Caco-2 (cell line): Measurements from ENCODE around the gene ZC3H14. TPM values are rescaled to one million over a fixed set of nuclear protein-coding genes. Genes with fewer than 3 reads are reported as not detected.

Experiments used
- BruUV-seq: library from RNA; stranded (reverse); fragments of 400-500 nt; replicated peaks from 2 replicates; lab custom pipeline; 2021; lab: Mats Ljungman, UMichigan
- CTCF ChIA-PET: fragments of 300-600 bp; sonication (Branson Sonifier 250); formaldehyde crosslinking; loops from one replicate; lab custom pipeline; 2022; ENCODE audit warnings: antibody characterized with exemption; lab: Charles Lee
- POLR2A ChIA-PET: fragments of 300-600 bp; sonication (Branson Sonifier 250); formaldehyde crosslinking; loops from one replicate; lab custom pipeline; 2022; ENCODE audit warnings: antibody characterized with exemption; lab: Charles Lee
- DNase-seq, 2 experiments: peaks; one replicate each; pipeline versions ENCODE4 v3.0.0 to v3.0.0-alpha.2; 2020 to 2022
- H3K27me3 ChIP-seq: replicated peaks from 2 replicates; pipeline ENCODE4 v1.6.0; 2011; ENCODE audit warnings: low read length; ENCODE audit not compliant: control insufficient read depth, insufficient read depth
- H3K36me3 ChIP-seq: 2 replicates; pipeline ENCODE4 v1.5.1; 2011; ENCODE audit warnings: low read length; ENCODE audit not compliant: control insufficient read depth, insufficient read depth
- H3K4me1 ChIP-seq: fragments of 250-450 bp; sonication (Bioruptor Pico); 2 replicates; pipeline ENCODE4 v1.5.1; 2020; ENCODE audit warnings: mild to moderate bottlenecking
- H3K4me3 ChIP-seq: 2 replicates; pipeline ENCODE4 v1.5.1; 2011; ENCODE audit warnings: low read depth, mild to moderate bottlenecking, control low read depth, low read length
- H3K9me3 ChIP-seq: fragments of 250-450 bp; sonication (Bioruptor Pico); 2 replicates; pipeline ENCODE4 v1.5.1; 2020; ENCODE audit warnings: mild to moderate bottlenecking, moderate library complexity
- H3K27ac Mint-ChIP-seq: one replicate; pipeline ENCODE4 v1.8.0; 2022; ENCODE audit warnings: mixed read lengths; ENCODE audit not compliant: unreplicated experiment
- H3K27me3 Mint-ChIP-seq: one replicate; pipeline ENCODE4 v1.8.0; 2022; ENCODE audit warnings: mixed read lengths; ENCODE audit not compliant: insufficient read depth, unreplicated experiment
- H3K36me3 Mint-ChIP-seq: one replicate; pipeline ENCODE4 v1.8.0; 2022; ENCODE audit warnings: mild to moderate bottlenecking, mixed read lengths; ENCODE audit not compliant: insufficient read depth, unreplicated experiment
- H3K4me1 Mint-ChIP-seq: one replicate; pipeline ENCODE4 v1.8.0; 2022; ENCODE audit warnings: low read depth, mixed read lengths; ENCODE audit not compliant: unreplicated experiment
- H3K4me3 Mint-ChIP-seq: one replicate; pipeline ENCODE4 v1.8.0; 2022; ENCODE audit warnings: mild to moderate bottlenecking, moderate library complexity, mixed read lengths; ENCODE audit not compliant: unreplicated experiment
- H3K9me3 Mint-ChIP-seq: one replicate; pipeline ENCODE4 v1.8.0; 2022; ENCODE audit warnings: mixed read lengths; ENCODE audit not compliant: unreplicated experiment
- CTCF ChIP-seq, 2 experiments: fragments of 200-600 bp in 1 of 2; IDR thresholded peaks; 1 replicate in 1 of 2; 2 replicates in 1 of 2; pipeline versions ENCODE4 v1.5.1 to v1.8.0; 2011 to 2022; ENCODE audit warnings: antibody characterized with exemption in 1 of 2, control low read depth in 1 of 2, inconsistent platforms in 1 of 2, low read depth in 1 of 2, low read length in 1 of 2, mild to moderate bottlenecking in 1 of 2, moderate library complexity in 1 of 2; ENCODE audit not compliant: insufficient read depth in 1 of 2, severe bottlenecking in 1 of 2, unreplicated experiment in 1 of 2
- intact Hi-C: fragments of 100-400 bp; cut with micrococcal nuclease; formaldehyde crosslinking; loops from one replicate; pipeline ENCODE4 v1.10.0; 2022; ENCODE audit not compliant: unreplicated experiment
- total RNA-seq: library from RNA; stranded (reverse); gene quantifications from 2 replicates; pipeline ENCODE4 v1.2.3, GENCODE V29; 2022

Gene ZC3H14
- total RNA-seq, 1 experiment from 2014 or later = 77.1 TPM

- no peaks in the 10 kb centered on the region for H3K9me3 Mint-ChIP-seq
- POLR2A ChIA-PET = no interaction called here
- peaks cover 21% of the 10 kb centered on the region for H3K4me1 Mint-ChIP-seq
- peaks cover 33% of the 10 kb centered on the region for H3K36me3 Mint-ChIP-seq
- TF ChIP-seq CTCF (IDR thresholded peaks at IDR 0.05; ENCODE audit: insufficient read depth in 1 of 2, low read depth in 1 of 2, low read length in 1 of 2, severe bottlenecking in 1 of 2, unreplicated experiment in 1 of 2) = no peak
- Histone ChIP-seq H3K27me3 (no peaks in the 10 kb centered on the region), H3K9me3 (no peaks in the 10 kb centered on the region), H3K4me1 (peaks cover 41% of the 10 kb centered on the region), H3K36me3 (no peaks in the 10 kb centered on the region), H3K4me3 (no peak overlapping the region)
- H3K27ac Mint-ChIP-seq = no peak overlapping the region
- no peak overlapping the region for H3K4me3 Mint-ChIP-seq
- no peaks in the 10 kb centered on the region for H3K27me3 Mint-ChIP-seq
- no TSS peak for BruUV-seq
- intact Hi-C loops = no loop called here
- CTCF ChIA-PET = no interaction called here
- no peak for DNase-seq
Measured at GRCh38 chr14:88541324-88541723, 21.5 kb upstream of the ZC3H14 start.

GRCh38 chr14:88542857-88543795 lies 19.7 kb upstream of the ZC3H14 start:
- no peaks in the 10 kb centered on the region for H3K9me3 Mint-ChIP-seq

GRCh38 chr14:88545256-88545655 lies 17.6 kb upstream of the ZC3H14 start:
- no peaks in the 10 kb centered on the region for H3K27me3 Mint-ChIP-seq
- TF ChIP-seq CTCF (IDR thresholded peaks at IDR 0.05; ENCODE audit: insufficient read depth in 1 of 2, low read depth in 1 of 2, low read length in 1 of 2, severe bottlenecking in 1 of 2, unreplicated experiment in 1 of 2) = no peak
- ChIA-PET POLR2A (no interaction called here), CTCF (no interaction called here)
- no peak overlapping the region for H3K4me3 ChIP-seq
- intact Hi-C loops = no loop called here
- peaks cover 38% of the 10 kb centered on the region for H3K4me1 Mint-ChIP-seq
- H3K9me3 ChIP-seq = no peaks in the 10 kb centered on the region
- no peak for DNase-seq
- peaks cover 45% of the 10 kb centered on the region for H3K36me3 Mint-ChIP-seq
- no TSS peak for BruUV-seq
- H3K4me3 Mint-ChIP-seq = no peak overlapping the region
- no peaks in the 10 kb centered on the region for H3K36me3 ChIP-seq
- H3K27ac Mint-ChIP-seq = no peak overlapping the region
- no peaks in the 10 kb centered on the region for H3K27me3 ChIP-seq
- no peaks in the 10 kb centered on the region for H3K9me3 Mint-ChIP-seq
- H3K4me1 ChIP-seq = peaks cover 43% of the 10 kb centered on the region

More at GRCh38 chr14:88542857-88543795, 19.7 kb upstream of the ZC3H14 start:
- no peak overlapping the region for H3K4me3 ChIP-seq
- DNase-seq = no peak
- Mint-ChIP-seq H3K27ac (peak overlapping the region; percentile 94), H3K4me1 (peaks cover 27% of the 10 kb centered on the region), H3K4me3 (peak overlapping the region; percentile 58), H3K36me3 (peaks cover 33% of the 10 kb centered on the region), H3K27me3 (no peaks in the 10 kb centered on the region)
- intact Hi-C loops = loop anchor here (1.0 kb wide), 2 partner anchors 8 to 26 kb away; no protein-coding TSS in a partner anchor
- ChIA-PET CTCF (interaction anchor here (1.4 kb wide), 1 partner anchor 17 kb away, joined by 4 read pairs; no protein-coding TSS in a partner anchor), POLR2A (no interaction called here)
- peaks cover 33% of the 10 kb centered on the region for H3K4me1 ChIP-seq
- no peak for TF ChIP-seq CTCF (IDR thresholded peaks at IDR 0.05; ENCODE audit: insufficient read depth in 1 of 2, low read depth in 1 of 2, low read length in 1 of 2, severe bottlenecking in 1 of 2, unreplicated experiment in 1 of 2)
- no peaks in the 10 kb centered on the region for H3K9me3 ChIP-seq
- no TSS peak for BruUV-seq
- no peaks in the 10 kb centered on the region for H3K36me3 ChIP-seq
- H3K27me3 ChIP-seq = no peaks in the 10 kb centered on the region
